Skin of body (tissue), 3 donors: ENCODE measurements around the gene ZNF484. TPM values are rescaled to one million over a fixed set of nuclear protein-coding genes. Genes with fewer than 3 reads are reported as not detected.

Source experiments
- DNase-seq: peaks from one replicate; lab custom pipeline; 2025; lab: John Stamatoyannopoulos, UW
- small RNA-seq: library from RNA; depleted of rRNA; stranded (forward); fragments of <200 nt; gene quantifications from one replicate; pipeline ENCODE3, GENCODE V24; 2014; ENCODE audit warnings: low replicate concordance
- total RNA-seq: library from RNA; depleted of rRNA; stranded (reverse); fragments of >200 nt; gene quantifications from one replicate; pipeline ENCODE4 v1.2.3, GENCODE V29; 2014

Gene ZNF484
- total RNA-seq, 1 donor from 2014 or later = 13.7 TPM

DNA sequence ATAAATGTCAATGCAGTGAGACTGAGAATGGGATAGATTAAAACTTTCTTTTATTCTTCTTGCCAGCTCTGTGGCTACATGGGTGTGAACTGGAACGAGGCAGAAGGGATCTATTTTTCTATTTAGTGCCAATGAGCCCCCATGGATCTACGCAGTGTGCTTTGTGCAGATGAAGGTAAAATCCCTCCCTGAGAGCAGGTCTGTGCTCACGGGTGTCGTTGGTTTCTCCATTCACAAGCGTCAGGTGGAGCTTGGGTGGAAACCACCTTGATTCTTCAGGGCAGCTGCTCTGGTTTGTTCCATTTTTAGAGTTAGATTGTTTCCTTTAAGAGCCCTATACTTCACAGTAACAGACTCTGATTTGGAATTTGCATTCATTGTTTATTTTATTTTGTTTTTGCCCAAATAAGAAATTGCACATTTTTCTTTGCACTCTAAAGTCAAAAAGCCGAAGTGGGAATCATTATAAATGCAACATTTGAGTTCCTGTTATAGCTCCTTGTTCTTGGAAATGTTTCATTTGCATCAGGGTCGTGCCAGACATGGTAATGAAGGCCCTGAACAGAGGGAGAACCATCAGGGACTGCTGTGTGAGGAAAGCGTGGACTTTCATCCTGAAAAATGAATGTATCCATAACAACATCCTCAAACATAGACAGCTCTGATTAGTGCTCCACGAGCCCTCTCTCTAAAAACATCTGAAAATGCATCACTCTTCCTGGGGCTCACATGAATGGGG is 82.1 kb downstream of the ZNF484 start:
- DNase-seq = no peak

Small RNA genes lying within 50 kb of the gene (small RNA-seq; reads per million reads assigned to genes)
- not detected for gene RNU6-714P

Other genes with a start within 250 kb of the ZNF484 start
- gene IPPK, start 207.9 kb downstream of the ZNF484 start, total RNA-seq = 17.2 TPM
- gene BICD2, start 113.2 kb downstream of the ZNF484 start, total RNA-seq = 55.6 TPM
- 5.9 TPM for gene FGD3, start 69.5 kb upstream of the ZNF484 start, total RNA-seq
- gene SUSD3, start 180.7 kb upstream of the ZNF484 start, total RNA-seq = 3.0 TPM
- gene CARD19, start 218.2 kb upstream of the ZNF484 start, total RNA-seq = 18.6 TPM